ENCODE measurements around the gene PDZD11.
"Not testable (repeated sequence)": the region's sequence is repeated elsewhere in the genome, so short reads cannot be mapped to it uniquely, and the experiment has no call there.

The PDZD11 gene

GRCh38 chrX:70293621-70294020, 3.9 kb upstream of the PDZD11 start:
- Histone ChIP-seq H3K4me3 (ENCODE audit: low read depth in 1 of 5, low read length in 5 of 5) (no peak overlapping the region), H3K27ac (ENCODE audit: low read depth, low read length) (no peak overlapping the region), H3K27me3 (ENCODE audit: control insufficient read depth in 5 of 5, insufficient read depth in 4 of 5, low read length in 5 of 5) (peaks cover 0 to 5% (median 2%) of the 10 kb centered on the region in 5 donors), H3K4me1 (ENCODE audit: control insufficient read depth in 5 of 5, insufficient read depth in 5 of 5, low read length in 5 of 5) (peaks cover 0 to 16% (median 13%) of the 10 kb centered on the region in 5 donors), H3K36me3 (ENCODE audit: control insufficient read depth in 5 of 5, insufficient read depth in 5 of 5, low read length in 5 of 5) (no peaks in the 10 kb centered on the region), H3K9ac (ENCODE audit: low read length in 5 of 5) (no peak overlapping the region), H3K9me3 (ENCODE audit: control insufficient read depth in 5 of 5, low read length in 5 of 5) (no peaks in the 10 kb centered on the region)

DNA sequence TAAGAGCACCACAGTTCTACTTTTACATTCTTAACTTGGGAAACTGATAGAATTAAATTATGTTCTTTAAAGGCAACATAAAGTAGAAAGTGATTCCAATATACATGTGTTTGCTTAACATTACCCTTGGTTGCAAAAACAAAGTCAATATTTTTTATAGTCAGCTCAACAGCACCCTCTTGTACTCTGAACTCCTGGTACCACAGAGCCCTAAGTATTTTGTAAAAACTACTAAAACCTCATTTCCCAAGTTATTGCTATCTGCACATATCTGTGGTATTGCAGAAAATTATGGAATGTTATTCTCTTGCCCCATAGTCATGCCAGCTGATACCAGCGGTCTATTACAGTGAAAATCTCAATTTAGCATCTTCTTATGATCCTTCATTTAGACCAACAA, 3.1 kb upstream of the PDZD11 start:
- H3K4me3 ChIP-seq (ENCODE audit: low read depth in 1 of 5, low read length in 5 of 5), result no peak overlapping the region
- no peaks in the 10 kb centered on the region for H3K9me3 ChIP-seq (ENCODE audit: control insufficient read depth in 5 of 5, low read length in 5 of 5)
- H3K9ac ChIP-seq (ENCODE audit: low read length in 5 of 5), result no peak overlapping the region
- H3K4me1 ChIP-seq (ENCODE audit: control insufficient read depth in 5 of 5, insufficient read depth in 5 of 5, low read length in 5 of 5), result peaks cover 0 to 16% (median 13%) of the 10 kb centered on the region in 5 donors
- peaks cover 0 to 4% (median under 1%) of the 10 kb centered on the region in 5 donors for H3K36me3 ChIP-seq (ENCODE audit: control insufficient read depth in 5 of 5, insufficient read depth in 5 of 5, low read length in 5 of 5)
- H3K27ac ChIP-seq (ENCODE audit: low read depth, low read length), result no peak overlapping the region
- H3K27me3 ChIP-seq (ENCODE audit: control insufficient read depth in 5 of 5, insufficient read depth in 4 of 5, low read length in 5 of 5), result peaks cover 0 to 5% (median 3%) of the 10 kb centered on the region in 5 donors

GRCh38 chrX:70289168-70289792, 447 bp downstream of the PDZD11 start:
- peak overlapping the region; percentile 28 for H3K27ac ChIP-seq (ENCODE audit: low read depth, low read length)

GRCh38 chrX:70281951-70282350, 7.8 kb downstream of the PDZD11 start, which contains the start of gene RAB41:
Gene RAB41 (plus strand): TSS chrX:70282172. CDS start chrX:70282218, 46 bp downstream.
- H3K4me3 ChIP-seq (ENCODE audit: low read depth in 1 of 5, low read length in 5 of 5), result no peak within 1 kb of the TSS
- no peaks in the 10 kb centered on the region for H3K4me1 ChIP-seq (ENCODE audit: control insufficient read depth in 5 of 5, insufficient read depth in 5 of 5, low read length in 5 of 5)
- H3K9ac ChIP-seq (ENCODE audit: low read length in 5 of 5), result no peak within 1 kb of the TSS
- H3K27me3 ChIP-seq (ENCODE audit: control insufficient read depth in 5 of 5, insufficient read depth in 4 of 5, low read length in 5 of 5), result peaks cover 0 to 22% (median 8%) of the 10 kb centered on the region in 5 donors
- H3K27ac ChIP-seq (ENCODE audit: low read depth, low read length), result no peak within 1 kb of the TSS
- H3K36me3 ChIP-seq (ENCODE audit: control insufficient read depth in 5 of 5, insufficient read depth in 5 of 5, low read length in 5 of 5), result peaks cover 9 to 29% (median 16%) of the 10 kb centered on the region in 5 donors
- H3K9me3 ChIP-seq (ENCODE audit: control insufficient read depth in 5 of 5, low read length in 5 of 5), result no peaks in the 10 kb centered on the region

More at GRCh38 chrX:70289168-70289792, 447 bp downstream of the PDZD11 start:
- peaks cover 15 to 32% (median 19%) of the 10 kb centered on the region in 5 donors for H3K36me3 ChIP-seq (ENCODE audit: control insufficient read depth in 5 of 5, insufficient read depth in 5 of 5, low read length in 5 of 5)
- peak overlapping the region in 4 of 5 donors; percentile 64 to 81 (median 68) for H3K9ac ChIP-seq (ENCODE audit: low read length in 5 of 5)
- peaks cover 0 to 16% (median 13%) of the 10 kb centered on the region in 5 donors for H3K4me1 ChIP-seq (ENCODE audit: control insufficient read depth in 5 of 5, insufficient read depth in 5 of 5, low read length in 5 of 5)
- H3K9me3 ChIP-seq (ENCODE audit: control insufficient read depth in 5 of 5, low read length in 5 of 5), result no peaks in the 10 kb centered on the region
- H3K4me3 ChIP-seq (ENCODE audit: low read depth in 1 of 5, low read length in 5 of 5), result peak overlapping the region; percentile 71 to 83 (median 77)
- H3K27me3 ChIP-seq (ENCODE audit: control insufficient read depth in 5 of 5, insufficient read depth in 4 of 5, low read length in 5 of 5), result peaks cover 0 to 5% (median 3%) of the 10 kb centered on the region in 5 donors

DNA sequence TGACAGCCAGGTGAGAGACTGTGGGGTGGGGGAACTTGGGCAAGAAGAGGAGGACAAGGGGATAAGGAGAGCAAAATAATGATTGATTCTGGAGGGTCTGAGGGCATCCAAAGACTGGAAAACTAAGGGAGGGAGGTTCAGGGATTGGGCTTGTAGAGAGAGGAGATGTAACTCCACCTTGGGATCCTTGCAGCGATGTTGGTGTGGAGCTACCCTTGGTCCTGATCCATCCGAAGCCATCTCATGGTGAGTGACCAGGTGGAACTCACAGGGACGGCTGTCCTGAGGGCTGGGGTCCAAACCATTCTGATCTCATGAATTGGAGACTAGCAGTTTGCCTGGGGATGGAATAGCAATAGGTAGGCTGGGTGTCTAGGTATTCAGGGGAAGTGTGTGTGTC, 9.2 kb downstream of the PDZD11 start:
- Histone ChIP-seq H3K36me3 (ENCODE audit: control insufficient read depth in 5 of 5, insufficient read depth in 5 of 5, low read length in 5 of 5) (peaks cover 1 to 16% (median 6%) of the 10 kb centered on the region in 5 donors), H3K27me3 (ENCODE audit: control insufficient read depth in 5 of 5, insufficient read depth in 4 of 5, low read length in 5 of 5) (peaks cover 0 to 22% (median 8%) of the 10 kb centered on the region in 5 donors)

GRCh38 chrX:70279081-70279480, 10.6 kb downstream of the PDZD11 start:
- peaks cover 0 to 19% (median 8%) of the 10 kb centered on the region in 5 donors for H3K27me3 ChIP-seq (ENCODE audit: control insufficient read depth in 5 of 5, insufficient read depth in 4 of 5, low read length in 5 of 5)
- no peak overlapping the region for H3K27ac ChIP-seq (ENCODE audit: low read depth, low read length)

More for the DNA sequence above, 9.2 kb downstream of the PDZD11 start:
- no peak overlapping the region for H3K9ac ChIP-seq (ENCODE audit: low read length in 5 of 5)
- no peak overlapping the region for H3K27ac ChIP-seq (ENCODE audit: low read depth, low read length)
- no peaks in the 10 kb centered on the region for H3K4me1 ChIP-seq (ENCODE audit: control insufficient read depth in 5 of 5, insufficient read depth in 5 of 5, low read length in 5 of 5)
- H3K9me3 ChIP-seq (ENCODE audit: control insufficient read depth in 5 of 5, low read length in 5 of 5), result no peaks in the 10 kb centered on the region
- no peak overlapping the region for H3K4me3 ChIP-seq (ENCODE audit: low read depth in 1 of 5, low read length in 5 of 5)

GRCh38 chrX:70274029-70274428, 15.7 kb downstream of the PDZD11 start:
- H3K4me3 ChIP-seq (ENCODE audit: low read depth in 1 of 5, low read length in 5 of 5); H3K27ac ChIP-seq (ENCODE audit: low read depth, low read length); H3K36me3 ChIP-seq (ENCODE audit: control insufficient read depth in 5 of 5, insufficient read depth in 5 of 5, low read length in 5 of 5); H3K9ac ChIP-seq (ENCODE audit: low read length in 5 of 5); H3K4me1 ChIP-seq (ENCODE audit: control insufficient read depth in 5 of 5, insufficient read depth in 5 of 5, low read length in 5 of 5); H3K9me3 ChIP-seq (ENCODE audit: control insufficient read depth in 5 of 5, low read length in 5 of 5): not testable (repeated sequence)
- peaks cover 0 to 19% (median 2%) of the 10 kb centered on the region in 5 donors for H3K27me3 ChIP-seq (ENCODE audit: control insufficient read depth in 5 of 5, insufficient read depth in 4 of 5, low read length in 5 of 5)

More at GRCh38 chrX:70279081-70279480, 10.6 kb downstream of the PDZD11 start:
- Histone ChIP-seq H3K36me3 (ENCODE audit: control insufficient read depth in 5 of 5, insufficient read depth in 5 of 5, low read length in 5 of 5) (peaks cover 0 to 8% (median 0%) of the 10 kb centered on the region in 5 donors), H3K4me3 (ENCODE audit: low read depth in 1 of 5, low read length in 5 of 5) (no peak overlapping the region), H3K9me3 (ENCODE audit: control insufficient read depth in 5 of 5, low read length in 5 of 5) (no peaks in the 10 kb centered on the region), H3K4me1 (ENCODE audit: control insufficient read depth in 5 of 5, insufficient read depth in 5 of 5, low read length in 5 of 5) (no peaks in the 10 kb centered on the region), H3K9ac (ENCODE audit: low read length in 5 of 5) (no peak overlapping the region)

- H3K4me3 ChIP-seq (ENCODE audit: low read depth in 1 of 5, low read length in 5 of 5), result no peak within 1 kb of the TSS
- no peaks in the 10 kb centered on the region for H3K4me1 ChIP-seq (ENCODE audit: control insufficient read depth in 5 of 5, insufficient read depth in 5 of 5, low read length in 5 of 5)
- H3K9me3 ChIP-seq (ENCODE audit: control insufficient read depth in 5 of 5, low read length in 5 of 5), result peaks cover 0 to 6% (median under 1%) of the 10 kb centered on the region in 5 donors
- H3K27ac ChIP-seq (ENCODE audit: low read depth, low read length), result no peak within 1 kb of the TSS
- peaks cover 0 to 14% (median 2%) of the 10 kb centered on the region in 5 donors for H3K27me3 ChIP-seq (ENCODE audit: control insufficient read depth in 5 of 5, insufficient read depth in 4 of 5, low read length in 5 of 5)
- no peak within 1 kb of the TSS for H3K9ac ChIP-seq (ENCODE audit: low read length in 5 of 5)
- H3K36me3 ChIP-seq (ENCODE audit: control insufficient read depth in 5 of 5, insufficient read depth in 5 of 5, low read length in 5 of 5), result no peaks in the 10 kb centered on the region
Observed at GRCh38 chrX:70268034-70268433, 21.7 kb downstream of the PDZD11 start, which contains the start of gene ARR3. Gene ARR3 (plus strand): TSS chrX:70268334. CDS start chrX:70269386, 1,052 bp downstream.

DNA sequence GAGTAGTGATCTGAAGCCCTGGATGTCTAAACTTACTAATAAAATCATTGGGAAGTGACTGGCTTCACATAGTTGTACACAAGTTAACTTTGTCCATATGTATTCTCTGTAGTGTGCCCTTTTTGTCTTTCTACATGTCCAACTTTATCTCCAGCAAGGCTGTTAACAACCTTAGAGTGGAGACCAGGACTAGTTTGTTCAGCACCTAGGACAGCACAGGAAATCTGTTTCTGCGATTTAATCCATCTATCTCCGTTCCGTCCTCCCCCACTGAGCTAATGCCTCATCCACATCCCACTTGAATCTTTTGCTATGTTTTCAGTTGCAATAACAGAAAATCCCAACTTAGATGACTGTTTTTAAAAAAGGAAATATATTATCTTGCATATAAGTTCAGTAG, 24.9 kb downstream of the PDZD11 start:
- Histone ChIP-seq H3K4me3 (ENCODE audit: low read depth in 1 of 5, low read length in 5 of 5) (no peak overlapping the region), H3K9me3 (ENCODE audit: control insufficient read depth in 5 of 5, low read length in 5 of 5) (peaks cover 0 to 10% (median 3%) of the 10 kb centered on the region in 5 donors), H3K27me3 (ENCODE audit: control insufficient read depth in 5 of 5, insufficient read depth in 4 of 5, low read length in 5 of 5) (peaks cover 0 to 13% (median 5%) of the 10 kb centered on the region in 5 donors), H3K4me1 (ENCODE audit: control insufficient read depth in 5 of 5, insufficient read depth in 5 of 5, low read length in 5 of 5) (no peaks in the 10 kb centered on the region), H3K9ac (ENCODE audit: low read length in 5 of 5) (no peak overlapping the region), H3K27ac (ENCODE audit: low read depth, low read length) (no peak overlapping the region), H3K36me3 (ENCODE audit: control insufficient read depth in 5 of 5, insufficient read depth in 5 of 5, low read length in 5 of 5) (no peaks in the 10 kb centered on the region)

DNA sequence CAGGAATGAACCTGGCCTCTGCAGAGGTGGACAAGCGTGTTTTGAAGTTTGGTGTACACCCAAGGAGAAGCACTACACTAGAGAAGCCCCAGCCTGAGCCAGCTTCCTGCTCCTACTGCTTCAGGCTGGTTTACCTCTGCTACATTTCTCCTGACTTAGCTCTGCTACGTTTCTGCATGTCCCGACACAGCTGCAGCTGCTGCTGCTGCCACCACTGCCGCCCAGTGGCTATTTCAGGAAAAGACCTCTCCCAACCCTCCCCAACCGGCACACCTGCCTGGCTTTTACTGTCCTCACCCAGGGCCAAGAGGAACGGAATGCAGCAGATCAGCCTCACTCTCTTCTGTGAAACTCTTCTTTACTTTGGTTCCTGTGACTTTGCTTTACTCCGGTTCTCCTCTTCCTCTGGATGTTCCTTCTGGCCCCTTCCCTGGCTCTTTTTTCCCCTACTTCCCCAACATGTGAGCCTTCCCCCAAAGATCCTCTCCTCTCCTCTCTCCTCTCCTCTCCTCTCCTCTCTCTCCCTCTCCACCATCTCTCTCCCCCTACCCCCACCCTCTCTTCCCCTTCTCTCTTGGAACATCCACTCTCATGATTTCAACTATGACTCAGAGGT, 26.7 kb downstream of the PDZD11 start:
- H3K9ac ChIP-seq (ENCODE audit: low read length in 5 of 5), result no peak overlapping the region
- H3K9me3 ChIP-seq (ENCODE audit: control insufficient read depth in 5 of 5, low read length in 5 of 5), result peaks cover 0 to 10% (median 3%) of the 10 kb centered on the region in 5 donors

More for the DNA sequence above, 26.7 kb downstream of the PDZD11 start:
- no peaks in the 10 kb centered on the region for H3K4me1 ChIP-seq (ENCODE audit: control insufficient read depth in 5 of 5, insufficient read depth in 5 of 5, low read length in 5 of 5)
- H3K36me3 ChIP-seq (ENCODE audit: control insufficient read depth in 5 of 5, insufficient read depth in 5 of 5, low read length in 5 of 5), result no peaks in the 10 kb centered on the region
- H3K27me3 ChIP-seq (ENCODE audit: control insufficient read depth in 5 of 5, insufficient read depth in 4 of 5, low read length in 5 of 5), result peaks cover 0 to 17% (median 9%) of the 10 kb centered on the region in 5 donors
- H3K27ac ChIP-seq (ENCODE audit: low read depth, low read length), result no peak overlapping the region
- H3K4me3 ChIP-seq (ENCODE audit: low read depth in 1 of 5, low read length in 5 of 5), result no peak overlapping the region

Data from subcutaneous abdominal adipose tissue (tissue), 5 donors.